A673 (cell line): ENCODE data around the gene AGBL3.

Experiments
- EZH2 ChIP-seq: fragments of 200-600 bp; sonication (generic); IDR thresholded peaks from 2 replicates; pipeline ENCODE4 v1.6.1; 2017; ENCODE audit warnings: borderline replicate concordance, low read depth, mild to moderate bottlenecking, mixed read lengths, antibody characterized with exemption, low read length; ENCODE audit not compliant: poor library complexity, severe bottlenecking
- TF ChIP-seq, protein P1 (sequence below): fragments of 300-800, 200-600 bp; sonication (generic); conservative IDR thresholded peaks from 2 replicates; pipeline ENCODE4 v1.5.1; 2017; ENCODE audit warnings: low read depth, mild to moderate bottlenecking, antibody characterized with exemption, low read length, moderate library complexity, mixed read lengths

DNA sequence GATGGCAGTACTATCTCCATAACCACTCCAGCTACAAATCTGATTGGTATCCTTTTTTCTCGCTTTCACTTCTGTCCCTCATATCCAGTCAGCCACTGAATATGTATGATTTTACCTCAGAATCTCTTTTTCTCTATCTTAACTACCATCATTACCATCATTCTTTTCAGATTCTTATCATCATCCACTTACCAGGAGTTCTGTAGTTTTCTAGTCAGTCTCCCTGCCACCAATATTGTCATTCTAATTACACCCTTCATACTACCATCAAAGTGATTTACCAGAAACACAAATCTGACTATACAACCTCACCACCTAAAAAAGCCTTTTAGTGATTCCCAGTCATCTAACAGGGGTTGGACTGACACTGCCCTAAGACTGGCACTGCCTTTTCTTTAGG, 96.7 kb downstream of the AGBL3 start:
- TF ChIP-seq, protein P1, sequence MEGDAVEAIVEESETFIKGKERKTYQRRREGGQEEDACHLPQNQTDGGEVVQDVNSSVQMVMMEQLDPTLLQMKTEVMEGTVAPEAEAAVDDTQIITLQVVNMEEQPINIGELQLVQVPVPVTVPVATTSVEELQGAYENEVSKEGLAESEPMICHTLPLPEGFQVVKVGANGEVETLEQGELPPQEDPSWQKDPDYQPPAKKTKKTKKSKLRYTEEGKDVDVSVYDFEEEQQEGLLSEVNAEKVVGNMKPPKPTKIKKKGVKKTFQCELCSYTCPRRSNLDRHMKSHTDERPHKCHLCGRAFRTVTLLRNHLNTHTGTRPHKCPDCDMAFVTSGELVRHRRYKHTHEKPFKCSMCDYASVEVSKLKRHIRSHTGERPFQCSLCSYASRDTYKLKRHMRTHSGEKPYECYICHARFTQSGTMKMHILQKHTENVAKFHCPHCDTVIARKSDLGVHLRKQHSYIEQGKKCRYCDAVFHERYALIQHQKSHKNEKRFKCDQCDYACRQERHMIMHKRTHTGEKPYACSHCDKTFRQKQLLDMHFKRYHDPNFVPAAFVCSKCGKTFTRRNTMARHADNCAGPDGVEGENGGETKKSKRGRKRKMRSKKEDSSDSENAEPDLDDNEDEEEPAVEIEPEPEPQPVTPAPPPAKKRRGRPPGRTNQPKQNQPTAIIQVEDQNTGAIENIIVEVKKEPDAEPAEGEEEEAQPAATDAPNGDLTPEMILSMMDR: no peak
- TF ChIP-seq EZH2: no peak
